ENCODE data around the gene RNF212. TPM values are rescaled to one million over a fixed set of nuclear protein-coding genes. Genes with fewer than 3 reads are reported as not detected.

Gene RNF212
- total and polyA plus RNA-seq, 2 experiments from 2014 or later: 0.80 to 1.7 TPM

- Histone ChIP-seq H3K9me3 (ENCODE audit: low read depth) (no peaks in the 10 kb centered on the region), H3K4me3 (no peak overlapping the region), H3K36me3 (no peaks in the 10 kb centered on the region), H3K4me1 (ENCODE audit: low read depth) (no peaks in the 10 kb centered on the region), H3K27me3 (no peaks in the 10 kb centered on the region), H3K27ac (no peak overlapping the region)
- TF ChIP-seq CTCF (IDR thresholded peaks at IDR 0.05; ENCODE audit: low read depth, low read length): no peak
- no peak for DNase-seq (ENCODE audit: low read depth in 1 of 2, low spot score in 1 of 2)
Observed at GRCh38 chr4:1099684-1100335, 13.6 kb downstream of the RNF212 start.

GRCh38 chr4:1099270-1099669 is 14.1 kb downstream of the RNF212 start:
- Histone ChIP-seq H3K4me1 (ENCODE audit: low read depth) (no peaks in the 10 kb centered on the region), H3K27ac (no peak overlapping the region), H3K4me3 (no peak overlapping the region), H3K27me3 (no peaks in the 10 kb centered on the region), H3K36me3 (no peaks in the 10 kb centered on the region), H3K9me3 (ENCODE audit: low read depth) (no peaks in the 10 kb centered on the region)
- TF ChIP-seq CTCF (IDR thresholded peaks at IDR 0.05; ENCODE audit: low read depth, low read length): no peak
- no peak for DNase-seq (ENCODE audit: low read depth in 1 of 2, low spot score in 1 of 2)

- H3K4me1 ChIP-seq (ENCODE audit: low read depth): no peaks in the 10 kb centered on the region
- no peaks in the 10 kb centered on the region for H3K36me3 ChIP-seq
- H3K27ac ChIP-seq: no peak overlapping the region
- no peaks in the 10 kb centered on the region for H3K27me3 ChIP-seq
- no peaks in the 10 kb centered on the region for H3K9me3 ChIP-seq (ENCODE audit: low read depth)
- H3K4me3 ChIP-seq: no peak overlapping the region
- TF ChIP-seq CTCF (IDR thresholded peaks at IDR 0.05; ENCODE audit: low read depth, low read length): no peak
- no peak for DNase-seq (ENCODE audit: low read depth in 1 of 2, low spot score in 1 of 2)
Observed at GRCh38 chr4:1098311-1098925, 14.9 kb downstream of the RNF212 start.

GRCh38 chr4:1097553-1097952 is 15.8 kb downstream of the RNF212 start:
- H3K27me3 ChIP-seq: no peaks in the 10 kb centered on the region
- H3K9me3 ChIP-seq (ENCODE audit: low read depth): no peaks in the 10 kb centered on the region
- TF ChIP-seq CTCF (IDR thresholded peaks at IDR 0.05; ENCODE audit: low read depth, low read length): no peak
- DNase-seq (ENCODE audit: low read depth in 1 of 2, low spot score in 1 of 2): no peak
- H3K36me3 ChIP-seq: no peaks in the 10 kb centered on the region
- H3K4me1 ChIP-seq (ENCODE audit: low read depth): no peaks in the 10 kb centered on the region
- no peak overlapping the region for H3K4me3 ChIP-seq
- no peak overlapping the region for H3K27ac ChIP-seq

- Histone ChIP-seq H3K9me3 (ENCODE audit: low read depth) (no peaks in the 10 kb centered on the region), H3K4me3 (no peak overlapping the region), H3K36me3 (no peaks in the 10 kb centered on the region), H3K27me3 (no peaks in the 10 kb centered on the region), H3K27ac (no peak overlapping the region), H3K4me1 (ENCODE audit: low read depth) (no peaks in the 10 kb centered on the region)
- no peak for TF ChIP-seq CTCF (IDR thresholded peaks at IDR 0.05; ENCODE audit: low read depth, low read length)
- DNase-seq (ENCODE audit: low read depth in 1 of 2, low spot score in 1 of 2): no peak
Observed at GRCh38 chr4:1096841-1097240, 16.5 kb downstream of the RNF212 start.
